H1 (cell line): ENCODE measurements around the gene CHST3. TPM values are rescaled to one million over a fixed set of nuclear protein-coding genes. Genes with fewer than 3 reads are reported as not detected.
"Not testable (repeated sequence)": the region's sequence is repeated elsewhere in the genome, so short reads cannot be mapped to it uniquely, and the experiment has no call there.

ENCODE experiments used
- CTCF ChIA-PET: fragments of 300-600 bp; sonication (Branson Sonifier 250); formaldehyde crosslinking; loops from one replicate; lab custom pipeline; 2021; ENCODE audit not compliant: partially characterized antibody; lab: Charles Lee
- POLR2A ChIA-PET: fragments of 300-600 bp; sonication (Branson Sonifier 250); formaldehyde crosslinking; loops from one replicate; lab custom pipeline; 2021; ENCODE audit warnings: inconsistent platforms; ENCODE audit not compliant: partially characterized antibody; lab: Charles Lee
- DNase-seq, 2 experiments: peaks; one replicate each; pipeline versions ENCODE4 v3.0.0 to v3.0.0-alpha.2; 2010 to 2022; ENCODE audit warnings: low spot score in 2 of 2, low read depth in 1 of 2, mixed read lengths in 1 of 2
- FAIRE-seq: peaks from 2 replicates; lab custom pipeline; 2011; peaks lifted over from hg19 to GRCh38; lab: Jason Lieb, UNC
- H2AFZ ChIP-seq: 2 replicates; pipeline ENCODE4 v1.8.1; 2012; ENCODE audit warnings: low read length, inconsistent platforms
- H2AK5ac ChIP-seq: 2 replicates; pipeline ENCODE4 v1.6.1; 2013; ENCODE audit warnings: low read depth, low read length
- H2BK120ac ChIP-seq: replicated peaks from 2 replicates; pipeline ENCODE3; 2013; ENCODE audit warnings: low read depth, low read length, inconsistent platforms
- H2BK12ac ChIP-seq: 2 replicates; pipeline ENCODE4 v1.6.1; 2013; ENCODE audit warnings: low read depth, low read length
- H2BK15ac ChIP-seq: 2 replicates; pipeline ENCODE4 v1.6.1; 2013; ENCODE audit warnings: low read length
- H2BK20ac ChIP-seq: 2 replicates; pipeline ENCODE4 v1.6.1; 2013; ENCODE audit warnings: low read length
- H2BK5ac ChIP-seq: 2 replicates; pipeline ENCODE4 v1.6.1; 2013; ENCODE audit warnings: low read depth, low read length
- H3K14ac ChIP-seq: 2 replicates; pipeline ENCODE4 v1.6.1; 2013; ENCODE audit warnings: inconsistent platforms; ENCODE audit not compliant: insufficient read length
- H3K18ac ChIP-seq: 2 replicates; pipeline ENCODE4 v1.6.1; 2013; ENCODE audit warnings: low read length; ENCODE audit errors: extremely low read depth
- H3K23ac ChIP-seq: 2 replicates; pipeline ENCODE4 v1.6.1; 2013; ENCODE audit warnings: inconsistent platforms; ENCODE audit not compliant: insufficient read length
- H3K23me2 ChIP-seq: 2 replicates; pipeline ENCODE4 v1.6.1; 2013; ENCODE audit warnings: low read depth, low read length
- H3K27ac ChIP-seq: 2 replicates; pipeline ENCODE4 v1.6.1; 2011; ENCODE audit warnings: low read depth, low read length, inconsistent platforms
- H3K27me3 ChIP-seq, 4 experiments: replicated peaks in 1 of 4; 1 replicate in 1 of 4; 2 replicates in 3 of 4; pipeline versions ENCODE4 v1.6.1 to v1.8.1; 2011 to 2013; ENCODE audit warnings: low read length in 3 of 4, mild to moderate bottlenecking in 3 of 4, inconsistent platforms in 2 of 4, mixed read lengths in 2 of 4, moderate library complexity in 1 of 4; ENCODE audit not compliant: control insufficient read depth in 3 of 4, insufficient read depth in 3 of 4; ENCODE audit errors: extremely low read depth in 1 of 4
- H3K36me3 ChIP-seq, 4 experiments: 2 replicates each; pipeline versions ENCODE4 v1.6.1 to v1.8.1; 2011 to 2013; ENCODE audit warnings: mild to moderate bottlenecking in 4 of 4, low read length in 3 of 4, moderate library complexity in 2 of 4, control low read depth in 1 of 4, inconsistent platforms in 1 of 4; ENCODE audit not compliant: insufficient read depth in 4 of 4, control insufficient read depth in 2 of 4
- H3K4ac ChIP-seq: replicated peaks from 2 replicates; pipeline ENCODE3; 2013; ENCODE audit warnings: low read length, low read depth, mixed read lengths, inconsistent platforms; ENCODE audit not compliant: insufficient read length
- H3K4me1 ChIP-seq, 4 experiments: replicated peaks in 1 of 4; 1 replicate in 1 of 4; 2 replicates in 3 of 4; pipeline versions ENCODE4 v1.6.1 to v1.8.1; 2011 to 2013; ENCODE audit warnings: low read length in 3 of 4, inconsistent platforms in 2 of 4, mixed read lengths in 1 of 4; ENCODE audit not compliant: insufficient read depth in 4 of 4, control insufficient read depth in 3 of 4
- H3K4me2 ChIP-seq, 2 experiments: 2 replicates each; pipeline versions ENCODE4 v1.6.1 to v1.8.1; 2011 to 2013; ENCODE audit warnings: low read depth in 2 of 2, low read length in 2 of 2, control low read depth in 1 of 2, inconsistent platforms in 1 of 2, mild to moderate bottlenecking in 1 of 2; ENCODE audit not compliant: insufficient read depth in 1 of 2
- H3K4me3 ChIP-seq, 4 experiments: fragments of 200-600, 300-600 bp in 1 of 4; sonication (generic), shearing (Covaris generic), sonication (Bioruptor Twin) in 1 of 4; 2 replicates each; pipeline versions ENCODE4 v1.5.1 to v1.8.1; 2011 to 2016; ENCODE audit warnings: low read length in 4 of 4, low read depth in 3 of 4, control low read depth in 2 of 4, inconsistent platforms in 2 of 4, mild to moderate bottlenecking in 2 of 4, mixed read lengths in 1 of 4, moderate library complexity in 1 of 4; ENCODE audit not compliant: insufficient read depth in 2 of 4; ENCODE audit errors: extremely low read depth in 1 of 4
- H3K56ac ChIP-seq: replicated peaks from 2 replicates; pipeline ENCODE3; 2013; ENCODE audit warnings: low read depth, mild to moderate bottlenecking, mixed read lengths, low read length, inconsistent platforms; ENCODE audit not compliant: insufficient read length
- H3K79me1 ChIP-seq: 2 replicates; pipeline ENCODE4 v1.6.1; 2013; ENCODE audit warnings: low read depth, low read length, control low read depth
- H3K79me2 ChIP-seq, 2 experiments: 2 replicates each; pipeline versions ENCODE4 v1.6.1 to v1.8.1; 2012 to 2013; ENCODE audit warnings: low read length in 2 of 2, mild to moderate bottlenecking in 2 of 2, inconsistent platforms in 1 of 2; ENCODE audit not compliant: insufficient read depth in 2 of 2, control insufficient read depth in 1 of 2
- H3K9ac ChIP-seq, 4 experiments: replicated peaks in 1 of 4; 1 replicate in 1 of 4; 2 replicates in 3 of 4; pipeline versions ENCODE4 v1.6.1 to v1.8.1; 2011 to 2013; ENCODE audit warnings: low read depth in 3 of 4, low read length in 3 of 4, control low read depth in 2 of 4, mild to moderate bottlenecking in 2 of 4, moderate library complexity in 2 of 4, inconsistent platforms in 1 of 4; ENCODE audit errors: extremely low read depth in 1 of 4
- H3K9me3 ChIP-seq, 2 experiments: 2 replicates each; pipeline versions ENCODE4 v1.6.1 to v1.8.1; 2012 to 2013; ENCODE audit warnings: mild to moderate bottlenecking in 2 of 2, moderate library complexity in 2 of 2, control low read depth in 1 of 2, inconsistent platforms in 1 of 2, low read depth in 1 of 2, low read length in 1 of 2, mixed read lengths in 1 of 2; ENCODE audit not compliant: insufficient read depth in 2 of 2
- H4K20me1 ChIP-seq, 2 experiments: replicated peaks in 1 of 2; 2 replicates each; pipeline versions ENCODE3 to v1.8.1; 2011 to 2013; ENCODE audit warnings: inconsistent platforms in 2 of 2, low read length in 2 of 2, mild to moderate bottlenecking in 1 of 2; ENCODE audit not compliant: insufficient read depth in 2 of 2, control insufficient read depth in 1 of 2
- H4K5ac ChIP-seq: 2 replicates; pipeline ENCODE4 v1.6.1; 2013; ENCODE audit warnings: low read length, low read depth, mixed read lengths, inconsistent platforms; ENCODE audit not compliant: insufficient read length
- H4K8ac ChIP-seq: 2 replicates; pipeline ENCODE4 v1.8.0; 2013; ENCODE audit warnings: mild to moderate bottlenecking, moderate library complexity, low read length, inconsistent platforms; ENCODE audit not compliant: insufficient read depth; ENCODE audit errors: extremely low read depth
- H4K91ac ChIP-seq: replicated peaks from 2 replicates; pipeline ENCODE3; 2013; ENCODE audit warnings: low read length, mixed read lengths, inconsistent platforms; ENCODE audit not compliant: insufficient read length
- WGBS, 2 experiments: shearing (Covaris generic) in 1 of 2; methylation state at CpG; one replicate each; pipeline versions ENCODE4 v1.1.6 to v1.1.7; 2013 to 2015; ENCODE audit warnings: low lambda C conversion rate in 2 of 2, mixed read lengths in 2 of 2, inconsistent platforms in 1 of 2, low coverage in 1 of 2, missing lambda C conversion rate in 1 of 2; ENCODE audit not compliant: insufficient replicate concordance in 2 of 2, insufficient coverage in 1 of 2, insufficient read length in 1 of 2; ENCODE audit errors: extremely low coverage in 1 of 2, missing lambda C conversion rate in 1 of 2; 5-methylcytosine and 5-hydroxymethylcytosine counted together
- polyA plus RNA-seq, 7 experiments: library from polyadenylated mRNA; depleted of rRNA in 3 of 7; stranded (reverse) in 5 of 7; unstranded in 2 of 7; fragments of >200 nt in 5 of 7; fragments of 200-250 nt in 2 of 7; gene quantifications; 1 replicate in 5 of 7; 2 replicates in 1 of 7; 4 replicates in 1 of 7; pipeline versions ENCODE4 v1.2.1 to v1.2.3, GENCODE V29; 2011 to 2013; ENCODE audit warnings: missing spikeins in 2 of 7, mixed read lengths in 2 of 7
- total RNA-seq: library from RNA; stranded (reverse); fragmentation: NEBNext Ultra II Directional; extraction: Animal tissue kit (Norgen Biotek cat#: 25700); gene quantifications from 2 replicates; pipeline ENCODE4 v1.2.1, GENCODE V29; 2021

The CHST3 gene
- total and polyA plus RNA-seq, 2 of the 8 experiments (the other 6 are each of a cell fraction or from before 2014, with no cell fraction given), result 2.0 to 5.8 TPM

- not testable (repeated sequence) for H3K9me3 ChIP-seq, H3K18ac ChIP-seq, H2BK15ac ChIP-seq, H3K14ac ChIP-seq, H3K79me1 ChIP-seq, FAIRE-seq, H4K8ac ChIP-seq, H2BK5ac ChIP-seq, H2AFZ ChIP-seq, H3K4me1 ChIP-seq, H3K36me3 ChIP-seq, H2BK20ac ChIP-seq, H3K23me2 ChIP-seq, H3K4me2 ChIP-seq, H3K4ac ChIP-seq, H3K27me3 ChIP-seq, H3K23ac ChIP-seq, H3K4me3 ChIP-seq, H4K91ac ChIP-seq, H3K9ac ChIP-seq, H2BK120ac ChIP-seq, H4K20me1 ChIP-seq, H2AK5ac ChIP-seq, H3K79me2 ChIP-seq, H2BK12ac ChIP-seq, H3K27ac ChIP-seq, H3K56ac ChIP-seq, DNase-seq, H4K5ac ChIP-seq
- WGBS, 2 experiments, result 87% methylated on average over 7 of the region's 7 CpGs; no CpG with 5 or more reads in 1 of the 2 experiments
- POLR2A ChIA-PET, result interaction anchor here (1.2 kb wide), 1 partner anchor 353 kb away, joined by 3 read pairs; the partner anchor contains the start of gene DDIT4
- CTCF ChIA-PET, result interaction anchor here (0.8 to 1.9 kb wide), 4 partner anchors 15 to 142 kb away, joined by 3 to 5 read pairs (median 4); no protein-coding TSS in a partner anchor
Measured at GRCh38 chr10:71919956-71920539, 44.1 kb upstream of the CHST3 start.
